ENCODE results near the gene UBE2Q1.

- no peak for TF ChIP-seq GATA3 (IDR thresholded peaks at IDR 0.05; ENCODE audit: low read depth, low read length)
- TF ChIP-seq GATA2 (IDR thresholded peaks at IDR 0.05; ENCODE audit: low read depth, low read length), result no peak
Observed at GRCh38 chr1:154502744-154503115, 55.7 kb downstream of the UBE2Q1 start.
